HepG2 (cell line): ENCODE data around the gene B4GALT1. TPM values are rescaled to one million over a fixed set of nuclear protein-coding genes. Genes with fewer than 3 reads are reported as not detected.

Experiments used
- ARNT2 ChIP-seq: sonication (generic); formaldehyde crosslinking; IDR thresholded peaks from 2 replicates; pipeline ENCODE4 v1.8.0; 2022; ENCODE audit warnings: mild to moderate bottlenecking, low read depth, missing genetic modification reagents, moderate library complexity
- ELF3 ChIP-seq: IDR thresholded peaks from 2 replicates; pipeline ENCODE4 v1.6.1; 2016; ENCODE audit warnings: missing genetic modification reagents, missing compliant biosample characterization
- JUN ChIP-seq: sonication (generic); formaldehyde crosslinking; IDR thresholded peaks from 2 replicates; pipeline ENCODE4 v1.4.0; 2020; ENCODE audit warnings: mild to moderate bottlenecking, missing genetic modification reagents
- MEIS2 ChIP-seq: sonication (generic); formaldehyde crosslinking; IDR thresholded peaks from 2 replicates; pipeline ENCODE4 v1.9.0; 2021; ENCODE audit warnings: mild to moderate bottlenecking, missing genetic modification reagents
- NAIF1 ChIP-seq: sonication (generic); formaldehyde crosslinking; IDR thresholded peaks from 2 replicates; pipeline ENCODE4 v1.5.0; 2020; ENCODE audit warnings: mild to moderate bottlenecking, missing genetic modification reagents, borderline replicate concordance
- POLR2AphosphoS5 ChIP-seq: IDR thresholded peaks from 2 replicates; pipeline ENCODE4 v1.6.1; 2012; ENCODE audit warnings: low read depth, low read length
- PRDM4 ChIP-seq: sonication (generic); formaldehyde crosslinking; IDR thresholded peaks from 2 replicates; pipeline ENCODE4 v1.9.0; 2021; ENCODE audit warnings: missing genetic modification reagents, borderline replicate concordance
- SSRP1 ChIP-seq: IDR thresholded peaks from 2 replicates; pipeline ENCODE4 v1.6.1; 2016; ENCODE audit warnings: control low read depth
- TBX3 ChIP-seq: fragments of 450-650 bp; IDR thresholded peaks from 2 replicates; pipeline ENCODE4 v1.6.1; 2017; ENCODE audit warnings: antibody characterized with exemption, mild to moderate bottlenecking, inconsistent platforms, borderline replicate concordance
- TCF7L2 ChIP-seq: IDR thresholded peaks from 2 replicates; pipeline ENCODE4 v1.6.1; 2011; ENCODE audit warnings: mild to moderate bottlenecking, low read depth, low read length, moderate library complexity
- THAP9 ChIP-seq: sonication (generic); formaldehyde crosslinking; IDR thresholded peaks from 2 replicates; pipeline ENCODE4; 2020; ENCODE audit warnings: missing genetic modification reagents, mild to moderate bottlenecking, borderline replicate concordance
- ZBTB46 ChIP-seq: sonication (generic); formaldehyde crosslinking; IDR thresholded peaks from 2 replicates; pipeline ENCODE4 v1.4.0; 2020; ENCODE audit warnings: mild to moderate bottlenecking, missing genetic modification reagents, borderline replicate concordance
- ZNF230 ChIP-seq: sonication (generic); formaldehyde crosslinking; IDR thresholded peaks from 2 replicates; pipeline ENCODE4 v1.4.0; 2020; ENCODE audit warnings: mild to moderate bottlenecking, missing genetic modification reagents
- ZNF281 ChIP-seq: sonication (generic); formaldehyde crosslinking; IDR thresholded peaks from 2 replicates; pipeline ENCODE4 v1.4.0; 2020; ENCODE audit warnings: missing genetic modification reagents, borderline replicate concordance
- polyA plus RNA-seq, 8 experiments: library from polyadenylated mRNA; depleted of rRNA in 3 of 8; stranded (reverse) in 7 of 8; unstranded in 1 of 8; fragments of >200 nt; fragmentation: Illumina TruSeq in 4 of 8; extraction: Trizol in 4 of 8; gene quantifications; 2 replicates each; pipeline versions ENCODE4 v1.2.1 to v1.2.3, GENCODE V29; 2011 to 2016; ENCODE audit warnings: low read depth in 4 of 8, missing spikeins in 1 of 8, mixed read lengths in 1 of 8; ENCODE audit not compliant: insufficient read depth in 1 of 8
- total RNA-seq, 5 experiments: library from RNA; depleted of rRNA; stranded (reverse); fragments of >200 nt; fragmentation: Illumina TruSeq; extraction: Trizol; gene quantifications; 2 replicates each; pipeline ENCODE4 v1.2.3, GENCODE V29; 2016; ENCODE audit warnings: low read depth in 1 of 5
- TF ChIP-seq, protein P1 (sequence below): sonication (generic); formaldehyde crosslinking; IDR thresholded peaks from 2 replicates; pipeline ENCODE4 v1.4.0; 2020; ENCODE audit warnings: missing genetic modification reagents

The B4GALT1 gene
- total and polyA plus RNA-seq, 2 of the 13 experiments (the other 11 are each of a cell fraction or from before 2014, with no cell fraction given) = 15.7 to 33.5 TPM

DNA sequence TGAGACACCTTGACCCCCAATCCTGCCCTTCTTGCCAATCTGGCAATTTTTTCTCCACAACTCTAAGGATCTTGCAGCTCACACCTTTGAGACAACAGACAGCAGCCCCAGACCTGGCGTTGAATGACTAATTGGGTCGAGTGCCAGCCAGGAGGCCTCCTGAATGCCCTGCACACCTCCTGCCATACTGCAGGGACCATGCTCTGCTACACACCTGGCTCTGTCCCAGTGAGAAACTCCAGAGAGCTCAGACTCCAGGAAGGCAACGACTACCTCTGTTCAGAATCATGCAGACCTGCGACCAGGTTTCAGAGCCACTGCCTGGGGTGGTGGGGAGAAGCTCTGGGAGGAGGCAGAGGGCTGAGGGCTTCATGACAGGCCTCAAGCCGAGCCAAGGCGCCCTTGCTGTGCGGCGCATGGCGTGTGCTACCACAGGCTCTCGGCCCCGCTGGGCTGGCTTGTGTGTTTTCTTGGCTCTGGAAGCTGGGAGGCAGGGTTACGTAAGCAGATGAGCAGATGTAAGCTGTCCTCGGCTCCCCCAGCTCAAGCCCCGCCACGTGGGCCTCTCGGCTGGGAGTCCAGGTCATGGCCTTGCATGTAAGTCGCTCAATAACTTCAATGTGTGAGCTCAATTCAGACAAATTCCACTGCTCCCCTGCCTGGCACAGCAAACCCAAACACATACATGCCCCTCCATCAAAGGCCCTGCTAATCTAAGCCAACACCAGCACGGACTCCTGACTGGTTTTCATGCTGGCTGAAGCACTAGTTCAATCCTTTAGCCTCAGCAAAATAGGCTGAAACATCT lies 27.5 kb downstream of the B4GALT1 start (continued):
- TF ChIP-seq ZNF281 (peak; percentile 60; the same call in 1 of the 2 replicates), JUN (CRISPR knock-in tag) (peak; percentile 78), NAIF1 (CRISPR knock-in tag) (no peak), SSRP1 (CRISPR knock-in tag) (peak; percentile 84), TBX3 (no peak), POLR2AphosphoS5 (no peak), ELF3 (peak; percentile 72), ZNF230 (CRISPR knock-in tag) (peak; percentile 96), MEIS2 (0 out of 2 replicates have a peak, but pooled peaks have one; percentile 47), TCF7L2 (no peak), ARNT2 (CRISPR knock-in tag) (peak; percentile 87), THAP9 (peak; percentile 68; the same call in 1 of the 2 replicates), ZBTB46 (CRISPR knock-in tag) (0 out of 2 replicates have a peak, but pooled peaks have one; percentile 47), PRDM4 (CRISPR knock-in tag) (no peak)
- TF ChIP-seq, protein P1, sequence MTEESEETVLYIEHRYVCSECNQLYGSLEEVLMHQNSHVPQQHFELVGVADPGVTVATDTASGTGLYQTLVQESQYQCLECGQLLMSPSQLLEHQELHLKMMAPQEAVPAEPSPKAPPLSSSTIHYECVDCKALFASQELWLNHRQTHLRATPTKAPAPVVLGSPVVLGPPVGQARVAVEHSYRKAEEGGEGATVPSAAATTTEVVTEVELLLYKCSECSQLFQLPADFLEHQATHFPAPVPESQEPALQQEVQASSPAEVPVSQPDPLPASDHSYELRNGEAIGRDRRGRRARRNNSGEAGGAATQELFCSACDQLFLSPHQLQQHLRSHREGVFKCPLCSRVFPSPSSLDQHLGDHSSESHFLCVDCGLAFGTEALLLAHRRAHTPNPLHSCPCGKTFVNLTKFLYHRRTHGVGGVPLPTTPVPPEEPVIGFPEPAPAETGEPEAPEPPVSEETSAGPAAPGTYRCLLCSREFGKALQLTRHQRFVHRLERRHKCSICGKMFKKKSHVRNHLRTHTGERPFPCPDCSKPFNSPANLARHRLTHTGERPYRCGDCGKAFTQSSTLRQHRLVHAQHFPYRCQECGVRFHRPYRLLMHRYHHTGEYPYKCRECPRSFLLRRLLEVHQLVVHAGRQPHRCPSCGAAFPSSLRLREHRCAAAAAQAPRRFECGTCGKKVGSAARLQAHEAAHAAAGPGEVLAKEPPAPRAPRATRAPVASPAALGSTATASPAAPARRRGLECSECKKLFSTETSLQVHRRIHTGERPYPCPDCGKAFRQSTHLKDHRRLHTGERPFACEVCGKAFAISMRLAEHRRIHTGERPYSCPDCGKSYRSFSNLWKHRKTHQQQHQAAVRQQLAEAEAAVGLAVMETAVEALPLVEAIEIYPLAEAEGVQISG = peak; percentile 82
